Fibroblast of skin of left quadriceps (primary cell): ENCODE results near the gene ALDH16A1.
A peak's percentile ranks its signal among the peaks of the same experiment; 100 is the strongest.

Source experiments
- DNase-seq, 2 experiments: peaks; one replicate each; pipeline ENCODE4 v3.0.0-alpha.2; 2013; ENCODE audit warnings: low read depth in 2 of 2

Gene ALDH16A1

GRCh38 chr19:49453013-49453756 lies at the start of gene ALDH16A1:
ALDH16A1 (plus strand) TSS chr19:49453225; CDS start chr19:49453332, 107 bp downstream.
- peak; percentile 94 to 96 for DNase-seq

- DNase-seq: peak; percentile 15 to 37
Measured at GRCh38 chr19:49403404-49404187, 49.4 kb upstream of the ALDH16A1 start.

GRCh38 chr19:49407079-49407478 lies 45.9 kb upstream of the ALDH16A1 start:
- DNase-seq: no peak

- DNase-seq: no peak
Measured at GRCh38 chr19:49407482-49408015, 45.5 kb upstream of the ALDH16A1 start.

GRCh38 chr19:49408816-49409440 lies 44.1 kb upstream of the ALDH16A1 start:
- DNase-seq: no peak

- DNase-seq: no peak
Measured at GRCh38 chr19:49409441-49410029, 43.5 kb upstream of the ALDH16A1 start.

GRCh38 chr19:49411681-49412326 lies 41.2 kb upstream of the ALDH16A1 start:
- no peak for DNase-seq

- DNase-seq: peak; percentile 11 to 17
Measured at GRCh38 chr19:49413348-49413747, 39.7 kb upstream of the ALDH16A1 start.

GRCh38 chr19:49414256-49414655 lies 38.8 kb upstream of the ALDH16A1 start:
- no peak for DNase-seq

- DNase-seq: no peak
Measured at GRCh38 chr19:49415102-49415809, 37.8 kb upstream of the ALDH16A1 start.

GRCh38 chr19:49415810-49416200 lies 37.2 kb upstream of the ALDH16A1 start:
- DNase-seq: no peak

- no peak for DNase-seq
Measured at GRCh38 chr19:49417088-49417487, 35.9 kb upstream of the ALDH16A1 start.

GRCh38 chr19:49418511-49418910 lies 34.5 kb upstream of the ALDH16A1 start:
- no peak for DNase-seq

GRCh38 chr19:49419173-49419572 lies 33.9 kb upstream of the ALDH16A1 start:
- DNase-seq: no peak

GRCh38 chr19:49420227-49420626 lies 32.8 kb upstream of the ALDH16A1 start:
- no peak for DNase-seq

- no peak for DNase-seq
Measured at GRCh38 chr19:49421039-49421877, 31.8 kb upstream of the ALDH16A1 start.

GRCh38 chr19:49421878-49422202 lies 31.2 kb upstream of the ALDH16A1 start:
- DNase-seq: no peak

GRCh38 chr19:49422407-49423070 lies 30.5 kb upstream of the ALDH16A1 start:
- no peak for DNase-seq
